Ascending aorta (tissue), 2 donors: ENCODE data around the gene TSFM. TPM values are rescaled to one million over a fixed set of nuclear protein-coding genes. Genes with fewer than 3 reads are reported as not detected.
A peak's percentile ranks its signal among the peaks of the same experiment; 100 is the strongest.

Experiments
- DNase-seq, 2 donors: peaks; one replicate each; pipeline ENCODE4 v3.0.0-alpha.2; 2019; ENCODE audit warnings: low spot score in 2 of 2
- H3K27ac ChIP-seq, 2 donors: fragments of 200-600 bp; sonication (generic); one replicate each; pipeline ENCODE4 v1.5.1; 2016 to 2017; ENCODE audit warnings: mild to moderate bottlenecking in 1 of 2
- H3K27me3 ChIP-seq: fragments of 200-600 bp; sonication (generic); one replicate; pipeline ENCODE4 v1.5.1; 2017
- H3K36me3 ChIP-seq, 2 donors: fragments of 200-600 bp; sonication (generic); one replicate each; pipeline ENCODE4 v1.5.1; 2016
- H3K4me1 ChIP-seq, 2 donors: fragments of 200-600 bp; sonication (generic); one replicate each; pipeline ENCODE4 v1.5.1; 2016 to 2017; ENCODE audit warnings: mild to moderate bottlenecking in 1 of 2
- H3K4me3 ChIP-seq, 2 donors: fragments of 200-600 bp; sonication (generic); one replicate each; pipeline ENCODE4 v1.5.1; 2016 to 2017; ENCODE audit warnings: mild to moderate bottlenecking in 1 of 2
- H3K9me3 ChIP-seq, 2 donors: fragments of 200-600 bp; sonication (generic); one replicate each; pipeline ENCODE4 v1.5.1; 2016
- CTCF ChIP-seq, 3 experiments: fragments of 200-600 bp in 2 of 3; fragments of 450-650 bp in 1 of 3; sonication (generic) in 2 of 3; IDR thresholded peaks; one replicate each; pipeline ENCODE4 v1.5.1; 2016 to 2019; ENCODE audit warnings: antibody characterized with exemption in 3 of 3, mild to moderate bottlenecking in 1 of 3, moderate library complexity in 1 of 3
- intact Hi-C: fragments of 100-400 bp; cut with DNase I; formaldehyde crosslinking; loops from one replicate; pipeline ENCODE4 v1.15.1; 2023
- total RNA-seq: library from RNA; depleted of rRNA; stranded (reverse); fragments of >200 nt; gene quantifications from one replicate; pipeline ENCODE4 v1.1.0, GENCODE V29; 2016

TSFM gene
- total RNA-seq, 1 donor from 2014 or later = 46.8 TPM

GRCh38 chr12:57764662-57765002 is 18.0 kb upstream of the TSFM start:
- peak overlapping the region; percentile 43 to 63 for H3K4me3 ChIP-seq
- no peak for TF ChIP-seq CTCF (IDR thresholded peaks at IDR 0.05)
- H3K4me1 ChIP-seq = peaks cover 0 to 23% of the 10 kb centered on the region in 2 donors
- H3K36me3 ChIP-seq = no peaks in the 10 kb centered on the region
- intact Hi-C loops = loop anchor here (5.0 kb wide), 1 partner anchor 37 kb away; no protein-coding TSS in a partner anchor
- no peak overlapping the region for H3K27ac ChIP-seq
- no peak for DNase-seq
- no peaks in the 10 kb centered on the region for H3K9me3 ChIP-seq
- H3K27me3 ChIP-seq = no peaks in the 10 kb centered on the region

- no peaks in the 10 kb centered on the region for H3K27me3 ChIP-seq
- intact Hi-C loops = loop anchor here (5.0 kb wide), 1 partner anchor 38 kb away; no protein-coding TSS in a partner anchor
- peaks cover 0 to 23% of the 10 kb centered on the region in 2 donors for H3K4me1 ChIP-seq
- H3K36me3 ChIP-seq = no peaks in the 10 kb centered on the region
- no peak for DNase-seq
- peak in 1 of 3 experiments; percentile 47 for TF ChIP-seq CTCF (IDR thresholded peaks at IDR 0.05)
- no peaks in the 10 kb centered on the region for H3K9me3 ChIP-seq
- H3K4me3 ChIP-seq = peak overlapping the region; percentile 43 to 63
- no peak overlapping the region for H3K27ac ChIP-seq
Observed at GRCh38 chr12:57765003-57765697, 17.4 kb upstream of the TSFM start.

- Histone ChIP-seq H3K4me3 (peak overlapping the region; percentile 43 to 63), H3K9me3 (no peaks in the 10 kb centered on the region), H3K4me1 (peaks cover 0 to 26% of the 10 kb centered on the region in 2 donors), H3K27ac (no peak overlapping the region), H3K27me3 (no peaks in the 10 kb centered on the region), H3K36me3 (no peaks in the 10 kb centered on the region)
- no peak for DNase-seq
- intact Hi-C loops = loop anchor here (5.0 kb wide), 1 partner anchor 39 kb away; no protein-coding TSS in a partner anchor
- no peak for TF ChIP-seq CTCF (IDR thresholded peaks at IDR 0.05)
Observed at GRCh38 chr12:57765698-57766463, 16.7 kb upstream of the TSFM start.

- DNase-seq = no peak
- Histone ChIP-seq H3K4me3 (peak within 1 kb of the TSS; percentile 43 to 63), H3K27ac (no peak within 1 kb of the TSS), H3K36me3 (no peaks in the 10 kb centered on the region), H3K9me3 (no peaks in the 10 kb centered on the region), H3K4me1 (peaks cover 0 to 32% of the 10 kb centered on the region in 2 donors), H3K27me3 (no peaks in the 10 kb centered on the region)
- no peak for TF ChIP-seq CTCF (IDR thresholded peaks at IDR 0.05)
- intact Hi-C loops = loop anchor here (5.0 kb wide), 1 partner anchor 39 kb away; no protein-coding TSS in a partner anchor
Observed at GRCh38 chr12:57766464-57767304, 15.9 kb upstream of the TSFM start, which contains the start of gene CYP27B1. TSS of gene CYP27B1 (minus strand) at chr12:57767078. CDS start at chr12:57767041, 37 bp downstream.

GRCh38 chr12:57767305-57767698 is 15.3 kb upstream of the TSFM start:
- Histone ChIP-seq H3K27ac (no peak overlapping the region), H3K4me1 (peaks cover 0 to 32% of the 10 kb centered on the region in 2 donors), H3K27me3 (no peaks in the 10 kb centered on the region), H3K9me3 (no peaks in the 10 kb centered on the region), H3K4me3 (no peak overlapping the region), H3K36me3 (no peaks in the 10 kb centered on the region)
- no peak for TF ChIP-seq CTCF (IDR thresholded peaks at IDR 0.05)
- intact Hi-C loops = loop anchor here (5.0 kb wide), 1 partner anchor 40 kb away; no protein-coding TSS in a partner anchor
- no peak for DNase-seq
